ENCODE results near the gene VIL1. TPM values are rescaled to one million over a fixed set of nuclear protein-coding genes. Genes with fewer than 3 reads are reported as not detected.

The VIL1 gene
- total RNA-seq, 6 donors from 2014 or later: 0.29 to 0.76 (median 0.40) TPM; not detected in 3

DNA sequence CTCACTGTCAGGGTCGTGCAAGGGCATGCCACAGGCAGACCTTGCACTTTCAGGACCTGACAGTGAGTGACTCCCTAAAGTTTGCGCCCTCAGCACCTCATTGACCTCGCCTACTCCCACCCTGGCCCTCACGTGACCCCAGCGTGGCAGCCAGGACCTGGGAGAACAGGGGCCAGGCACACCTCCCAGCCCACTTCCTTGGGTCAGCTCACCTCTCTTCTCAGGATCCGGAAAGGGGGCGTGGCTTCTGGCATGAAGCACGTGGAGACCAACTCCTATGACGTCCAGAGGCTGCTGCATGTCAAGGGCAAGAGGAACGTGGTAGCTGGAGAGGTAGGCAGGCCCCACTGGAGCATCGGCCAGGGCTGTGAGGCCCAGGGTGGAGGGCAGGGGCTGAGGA lies 8.8 kb downstream of the VIL1 start:
- WGBS, 2 donors: 59 to 66% methylated on average over 6 to 11 of the region's 11 CpGs
- H3K4me3 ChIP-seq: no peak overlapping the region
- ATAC-seq (ENCODE audit: low FRiP score in 2 of 2) (no peak), DNase-seq (no peak)
- H3K36me3 ChIP-seq: no peaks in the 10 kb centered on the region
- no peaks in the 10 kb centered on the region for H3K27me3 ChIP-seq
- H3K4me1 ChIP-seq: no peaks in the 10 kb centered on the region
- TF ChIP-seq, protein P1, sequence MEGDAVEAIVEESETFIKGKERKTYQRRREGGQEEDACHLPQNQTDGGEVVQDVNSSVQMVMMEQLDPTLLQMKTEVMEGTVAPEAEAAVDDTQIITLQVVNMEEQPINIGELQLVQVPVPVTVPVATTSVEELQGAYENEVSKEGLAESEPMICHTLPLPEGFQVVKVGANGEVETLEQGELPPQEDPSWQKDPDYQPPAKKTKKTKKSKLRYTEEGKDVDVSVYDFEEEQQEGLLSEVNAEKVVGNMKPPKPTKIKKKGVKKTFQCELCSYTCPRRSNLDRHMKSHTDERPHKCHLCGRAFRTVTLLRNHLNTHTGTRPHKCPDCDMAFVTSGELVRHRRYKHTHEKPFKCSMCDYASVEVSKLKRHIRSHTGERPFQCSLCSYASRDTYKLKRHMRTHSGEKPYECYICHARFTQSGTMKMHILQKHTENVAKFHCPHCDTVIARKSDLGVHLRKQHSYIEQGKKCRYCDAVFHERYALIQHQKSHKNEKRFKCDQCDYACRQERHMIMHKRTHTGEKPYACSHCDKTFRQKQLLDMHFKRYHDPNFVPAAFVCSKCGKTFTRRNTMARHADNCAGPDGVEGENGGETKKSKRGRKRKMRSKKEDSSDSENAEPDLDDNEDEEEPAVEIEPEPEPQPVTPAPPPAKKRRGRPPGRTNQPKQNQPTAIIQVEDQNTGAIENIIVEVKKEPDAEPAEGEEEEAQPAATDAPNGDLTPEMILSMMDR (IDR thresholded peaks at IDR 0.05): no peak
- no peak for TF ChIP-seq EP300 (IDR thresholded peaks at IDR 0.05)
- no peak for TF ChIP-seq POLR2A (IDR thresholded peaks at IDR 0.05)
- no peak for TF ChIP-seq POLR2AphosphoS5 (IDR thresholded peaks at IDR 0.05)
- H3K9me3 ChIP-seq: no peaks in the 10 kb centered on the region
- H3K27ac ChIP-seq: no peak overlapping the region

DNA sequence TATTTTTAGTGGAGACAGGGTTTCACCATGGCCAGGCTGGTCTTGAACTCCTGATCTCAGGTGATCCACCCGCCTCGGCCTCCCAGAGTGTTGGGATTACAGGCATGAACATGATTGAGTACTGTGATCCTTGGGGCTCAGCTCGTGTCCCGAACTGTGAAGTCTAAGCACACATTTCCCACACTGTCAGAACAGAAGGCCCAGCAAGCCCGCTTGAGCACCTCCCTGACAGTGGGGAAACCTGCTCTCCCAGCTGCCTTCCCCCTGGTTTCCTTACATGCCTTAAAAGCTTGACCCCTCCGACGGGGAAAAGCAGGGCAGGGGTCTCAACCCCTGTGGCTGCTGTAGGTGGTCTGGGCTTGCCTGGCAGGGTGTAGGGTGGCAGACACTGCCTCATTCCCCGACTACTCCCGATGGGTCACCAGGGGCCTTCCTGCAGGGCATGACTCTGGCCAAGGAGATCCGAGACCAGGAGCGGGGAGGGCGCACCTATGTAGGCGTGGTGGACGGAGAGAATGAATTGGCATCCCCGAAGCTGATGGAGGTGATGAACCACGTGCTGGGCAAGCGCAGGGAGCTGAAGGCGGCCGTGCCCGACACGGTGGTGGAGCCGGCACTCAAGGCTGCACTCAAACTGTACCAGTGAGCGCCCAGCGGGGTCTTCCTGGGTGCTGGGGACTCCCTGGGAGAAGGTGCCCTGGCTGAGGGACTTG lies 10.1 kb downstream of the VIL1 start:
- 91 to 93% methylated on average over 17 to 24 of the region's 24 CpGs for WGBS, 2 donors

DNA sequence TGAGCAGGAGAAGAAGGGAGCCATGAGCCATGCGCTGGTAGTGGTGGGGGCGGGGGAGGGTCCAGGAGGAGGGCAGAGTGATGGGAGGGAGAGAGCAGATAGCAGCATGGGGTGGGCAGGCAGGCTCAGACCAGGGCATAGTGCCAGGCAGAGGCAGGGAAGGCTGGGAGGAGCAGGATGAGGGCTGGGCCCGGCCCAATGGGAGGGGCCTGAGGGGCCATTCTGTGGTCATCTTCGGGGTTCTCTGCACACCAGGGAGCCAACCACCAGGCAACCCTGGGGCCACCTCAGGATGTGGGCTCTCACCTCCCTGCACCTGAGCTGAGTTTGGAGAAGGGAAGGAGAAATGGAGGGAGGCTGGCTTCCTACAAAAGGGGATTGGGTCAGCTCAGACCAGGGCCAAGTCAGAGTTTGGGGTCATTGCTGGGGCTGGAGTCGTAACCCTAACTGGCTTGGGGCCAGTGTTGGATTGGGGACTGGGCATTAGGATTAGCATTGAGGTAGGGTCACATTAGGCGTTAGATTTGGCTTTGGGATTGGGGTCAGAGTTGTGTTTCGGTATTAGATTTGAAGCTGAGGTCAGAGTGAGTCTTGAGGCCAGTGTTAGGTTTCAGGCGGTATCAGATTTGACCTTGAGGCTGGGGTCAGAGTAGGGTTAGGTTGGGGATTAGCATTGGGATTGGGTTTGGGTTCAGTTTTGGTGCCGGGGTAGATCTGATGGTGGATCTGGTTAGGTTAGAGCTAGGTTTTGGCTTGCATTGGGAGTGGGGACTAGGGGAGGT lies 11.2 kb downstream of the VIL1 start:
- H3K27ac ChIP-seq: no peak overlapping the region
- no peak overlapping the region for H3K4me3 ChIP-seq
- 70% methylated on average over 9 of the region's 9 CpGs for WGBS, 2 donors
- no peaks in the 10 kb centered on the region for H3K36me3 ChIP-seq
- TF ChIP-seq, protein P1 (IDR thresholded peaks at IDR 0.05): no peak
- no peak for TF ChIP-seq EP300 (IDR thresholded peaks at IDR 0.05)
- TF ChIP-seq POLR2AphosphoS5 (IDR thresholded peaks at IDR 0.05): no peak
- TF ChIP-seq POLR2A (IDR thresholded peaks at IDR 0.05): no peak
- no peaks in the 10 kb centered on the region for H3K4me1 ChIP-seq
- ATAC-seq (ENCODE audit: low FRiP score in 2 of 2) (no peak), DNase-seq (no peak)
- H3K9me3 ChIP-seq: no peaks in the 10 kb centered on the region
- H3K27me3 ChIP-seq: no peaks in the 10 kb centered on the region

More for the DNA sequence above, 10.1 kb downstream of the VIL1 start:
- H3K27me3 ChIP-seq: no peaks in the 10 kb centered on the region
- no peaks in the 10 kb centered on the region for H3K4me1 ChIP-seq
- DNase-seq: no peak
- no peak for ATAC-seq (ENCODE audit: low FRiP score in 2 of 2)
- TF ChIP-seq, protein P1 (IDR thresholded peaks at IDR 0.05): no peak
- TF ChIP-seq POLR2AphosphoS5 (IDR thresholded peaks at IDR 0.05) (no peak), EP300 (IDR thresholded peaks at IDR 0.05) (no peak), POLR2A (IDR thresholded peaks at IDR 0.05) (no peak)
- H3K27ac ChIP-seq: no peak overlapping the region
- H3K9me3 ChIP-seq: no peaks in the 10 kb centered on the region
- H3K36me3 ChIP-seq: no peaks in the 10 kb centered on the region
- H3K4me3 ChIP-seq: no peak overlapping the region

DNA sequence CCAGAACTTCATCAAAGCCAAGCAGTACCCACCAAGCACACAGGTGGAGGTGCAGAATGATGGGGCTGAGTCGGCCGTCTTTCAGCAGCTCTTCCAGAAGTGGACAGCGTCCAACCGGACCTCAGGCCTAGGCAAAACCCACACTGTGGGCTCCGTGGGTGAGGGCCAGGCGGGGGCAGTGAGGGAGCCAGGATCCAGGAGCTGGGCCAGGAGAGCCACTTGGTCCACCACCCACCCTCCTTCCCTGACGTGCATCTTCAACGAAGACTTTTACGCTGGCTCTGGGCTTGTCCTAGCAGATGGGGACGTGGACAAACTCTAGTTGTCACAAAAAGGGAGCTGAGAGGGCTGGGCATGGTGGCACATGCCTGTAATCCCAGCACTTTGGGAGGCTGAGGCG lies 11.8 kb downstream of the VIL1 start:
- DNase-seq: no peak
- Histone ChIP-seq H3K27ac (no peak overlapping the region), H3K4me3 (no peak overlapping the region), H3K9me3 (no peaks in the 10 kb centered on the region), H3K4me1 (no peaks in the 10 kb centered on the region), H3K27me3 (no peaks in the 10 kb centered on the region), H3K36me3 (no peaks in the 10 kb centered on the region)
- WGBS, 2 donors: 88 to 91% methylated on average over 5 to 11 of the region's 11 CpGs
- ATAC-seq (ENCODE audit: low FRiP score in 2 of 2): no peak
- TF ChIP-seq, protein P1 (IDR thresholded peaks at IDR 0.05): no peak
- TF ChIP-seq POLR2AphosphoS5 (IDR thresholded peaks at IDR 0.05): no peak
